PC-3 (cell line): ENCODE measurements around the gene ANP32E.

Experiments used
- CTCF ChIP-seq: fragments of 300-600 bp; sonication (generic); conservative IDR thresholded peaks from 2 replicates; pipeline ENCODE4 v1.5.1; 2017; ENCODE audit warnings: antibody characterized with exemption, low read depth, mild to moderate bottlenecking, low read length
- EZH2 ChIP-seq: fragments of 300-600 bp; sonication (generic); IDR thresholded peaks from one replicate; pipeline ENCODE4 v1.6.1; 2017; ENCODE audit warnings: antibody characterized with exemption, mild to moderate bottlenecking, low read length; ENCODE audit not compliant: unreplicated experiment

- TF ChIP-seq CTCF: no peak
- no peak for TF ChIP-seq EZH2
Measured at GRCh38 chr1:150192012-150192411, 43.9 kb downstream of the ANP32E start.
